Ureter (tissue), 1 donor: ENCODE results near the gene DPP3. TPM values are rescaled to one million over a fixed set of nuclear protein-coding genes. Genes with fewer than 3 reads are reported as not detected.
"Not testable (repeated sequence)": the region's sequence is repeated elsewhere in the genome, so short reads cannot be mapped to it uniquely, and the experiment has no call there.

ENCODE experiments used
- DNase-seq: peaks from one replicate; pipeline ENCODE4 v3.0.0-alpha.2; 2020; ENCODE audit warnings: low spot score
- total RNA-seq: library from RNA; stranded (reverse); gene quantifications from one replicate; pipeline ENCODE4 v1.2.4, GENCODE V29; 2023
- donor health status: DM: yes; HTN: yes; CAD: no.

Gene DPP3
- total RNA-seq, 1 donor from 2014 or later = 66.3 TPM

DNA sequence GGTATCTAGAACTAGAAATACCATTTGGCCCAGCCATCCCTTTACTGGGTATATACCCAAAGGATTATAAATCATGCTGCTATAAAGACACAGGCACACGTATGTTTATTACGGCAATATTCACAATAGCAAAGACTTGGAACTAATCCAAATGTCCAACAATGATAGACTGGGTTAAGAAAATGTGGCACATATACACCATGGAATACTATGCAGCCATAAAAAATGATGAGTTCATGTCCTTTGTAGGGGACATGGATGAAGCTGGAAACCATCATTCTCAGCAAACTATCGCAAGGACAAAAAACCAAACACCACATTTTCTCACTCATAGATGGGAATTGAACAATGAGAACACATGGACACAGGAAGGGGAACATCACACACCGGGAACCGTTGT is 16.1 kb upstream of the DPP3 start:
- DNase-seq = not testable (repeated sequence)

DNA sequence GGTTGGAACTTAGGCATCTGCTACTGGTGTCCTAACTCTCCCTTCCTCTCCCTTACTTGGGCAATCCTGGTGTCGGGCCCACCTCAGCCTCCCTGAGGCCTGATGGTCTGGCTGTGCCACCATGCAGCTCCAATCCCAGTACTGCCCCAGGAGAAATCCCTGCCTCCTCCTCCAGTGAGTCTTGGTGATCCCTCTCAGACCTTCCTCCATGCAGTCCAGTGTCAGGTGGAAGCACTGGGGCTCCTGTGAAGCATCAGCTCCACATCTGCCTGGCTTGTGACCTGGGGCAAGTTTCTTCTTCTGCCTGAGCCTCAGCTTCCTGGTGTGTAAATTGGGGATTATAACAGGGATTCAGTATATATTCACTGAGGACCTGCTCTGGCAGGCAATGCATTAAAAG is 15.3 kb upstream of the DPP3 start:
- DNase-seq = no peak

DNA sequence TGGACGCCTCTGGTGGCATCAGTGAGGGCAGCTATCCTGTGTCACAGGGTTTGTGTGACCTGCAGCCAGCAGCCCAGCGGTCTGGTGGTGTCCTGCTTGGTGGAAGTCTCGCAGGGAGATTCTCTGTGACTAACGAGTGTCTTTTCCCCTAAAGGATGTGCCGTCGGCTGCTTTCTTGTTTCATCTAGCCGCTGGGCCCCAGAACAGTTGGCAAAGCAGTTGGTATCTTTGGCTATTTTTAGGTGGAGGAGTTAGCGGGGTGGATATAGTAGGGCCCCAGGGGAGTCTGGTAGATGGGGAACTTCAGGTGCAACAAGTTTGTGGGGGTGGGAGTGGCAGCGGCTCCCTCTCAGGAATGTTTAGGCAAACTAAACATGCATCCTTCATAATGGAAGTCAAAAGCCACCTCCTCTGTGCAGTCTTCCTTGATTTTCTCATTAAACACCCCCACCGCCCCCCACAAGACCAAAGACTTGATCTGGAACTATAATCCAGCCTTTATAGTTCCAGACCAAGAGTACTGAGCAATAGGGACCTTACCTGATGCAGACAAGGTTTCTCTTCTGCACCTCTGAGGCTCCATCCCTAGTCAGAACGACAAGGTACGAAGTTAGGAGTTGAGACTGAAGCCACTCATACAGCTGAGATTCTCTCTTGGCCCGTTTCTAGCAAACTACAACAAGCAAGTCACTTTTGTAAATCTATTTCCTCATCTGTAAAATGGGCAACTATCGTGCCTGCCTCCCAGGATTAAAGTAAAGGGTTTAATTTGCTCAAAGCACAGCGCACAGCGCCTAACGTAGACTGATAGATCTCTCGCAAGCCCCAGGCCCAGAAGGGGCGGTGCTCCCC is 14.6 kb upstream of the DPP3 start:
- DNase-seq = no peak

DNA sequence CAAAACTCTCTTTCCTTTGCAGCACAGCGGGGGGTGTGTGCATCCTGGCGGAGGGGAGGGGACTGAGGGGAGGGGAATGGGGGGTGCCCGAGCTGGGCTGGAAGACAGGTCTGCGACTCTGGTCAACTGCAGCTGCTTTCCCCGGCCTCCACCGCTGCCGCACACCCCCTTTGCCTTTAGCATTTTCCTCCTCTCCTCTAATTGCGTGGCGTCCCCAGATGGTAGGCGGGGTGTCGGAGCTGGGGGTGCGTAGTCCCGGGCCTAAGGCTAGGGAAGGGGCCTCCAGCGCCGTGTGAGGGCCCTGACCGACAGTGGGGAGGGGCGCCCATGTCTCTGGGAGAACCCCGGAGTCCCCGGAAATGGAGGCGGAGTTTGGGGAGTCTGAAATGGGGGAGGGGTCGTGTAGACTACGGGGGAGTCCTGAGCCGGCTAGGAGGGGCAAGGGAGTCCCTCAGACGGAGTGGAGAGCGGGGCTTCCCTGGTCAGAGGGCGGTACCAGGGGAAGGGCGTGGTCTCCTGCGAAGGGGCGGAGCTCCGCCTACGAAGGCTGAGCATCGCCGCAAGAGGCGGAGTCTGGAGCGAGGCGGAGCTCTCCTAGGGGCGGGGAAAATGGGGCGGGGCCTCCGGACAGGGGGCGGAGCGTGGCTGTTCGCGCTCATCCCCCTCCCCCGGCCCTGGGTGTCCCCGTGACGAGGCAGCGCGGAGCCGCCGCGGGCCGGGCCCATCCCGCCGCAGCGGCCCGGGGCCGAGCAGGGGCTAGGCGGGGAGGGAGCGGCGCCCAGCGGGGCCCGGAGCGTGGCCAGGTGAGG is 13.8 kb upstream of the DPP3 start, which contains the start of gene PELI3:
Gene PELI3, plus strand, starts transcription at position 681 of the 809 bp plus-strand sequence. CDS start 1,224 bp downstream, outside the sequence.
- DNase-seq = peak; percentile 95

DNA sequence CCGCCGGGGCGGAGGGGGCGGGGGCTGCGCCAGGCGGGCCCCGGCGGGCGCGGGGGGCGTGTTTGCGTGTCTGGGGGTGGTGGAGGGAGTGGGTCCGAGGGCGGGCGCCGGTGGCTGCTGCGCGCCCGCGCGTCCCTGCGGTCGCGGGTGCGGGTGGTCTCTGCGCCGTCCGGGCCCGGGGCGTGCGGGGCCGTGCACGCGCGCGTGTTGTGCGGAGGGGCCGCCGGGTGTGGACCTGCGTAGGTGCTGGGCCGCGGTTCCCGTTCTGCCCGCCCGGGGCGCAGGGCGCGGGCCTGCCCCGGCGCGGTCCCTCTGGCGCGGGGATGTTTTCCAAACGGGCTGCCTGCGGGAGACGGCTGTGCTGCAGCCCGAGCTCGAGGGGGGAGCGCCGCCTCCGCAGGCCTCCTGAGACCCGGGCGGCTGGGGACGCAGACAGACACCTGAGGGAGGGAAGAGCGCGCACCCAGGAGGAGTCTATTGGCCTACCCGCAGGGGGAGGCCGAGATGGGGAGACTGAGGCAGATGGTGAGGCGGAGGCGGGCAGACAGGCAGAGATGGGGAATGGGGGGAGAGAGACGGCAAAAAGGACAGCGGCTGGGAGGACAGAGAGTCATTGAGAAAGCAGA is 13.1 kb upstream of the DPP3 start:
- DNase-seq = no peak

DNA sequence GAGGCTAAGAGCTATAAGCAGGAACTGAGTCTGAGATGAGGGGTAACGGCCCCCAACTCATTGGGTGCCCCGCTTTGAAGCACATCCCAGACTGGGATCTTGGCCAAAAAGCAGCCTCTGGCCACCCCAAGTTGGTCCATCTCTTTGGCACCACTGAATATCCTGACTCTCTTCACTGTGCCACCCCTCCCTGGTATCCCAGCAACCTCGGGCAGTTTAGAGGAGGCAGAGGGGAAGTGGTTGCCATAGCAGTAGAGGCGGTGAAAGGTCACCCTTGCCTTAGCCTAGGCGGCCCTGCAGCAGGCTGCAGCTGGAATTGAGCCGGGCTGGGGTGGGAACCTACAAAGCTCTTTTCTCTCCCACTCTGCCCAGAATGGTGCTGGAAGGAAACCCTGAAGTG is 12.5 kb upstream of the DPP3 start:
- DNase-seq = no peak

DNA sequence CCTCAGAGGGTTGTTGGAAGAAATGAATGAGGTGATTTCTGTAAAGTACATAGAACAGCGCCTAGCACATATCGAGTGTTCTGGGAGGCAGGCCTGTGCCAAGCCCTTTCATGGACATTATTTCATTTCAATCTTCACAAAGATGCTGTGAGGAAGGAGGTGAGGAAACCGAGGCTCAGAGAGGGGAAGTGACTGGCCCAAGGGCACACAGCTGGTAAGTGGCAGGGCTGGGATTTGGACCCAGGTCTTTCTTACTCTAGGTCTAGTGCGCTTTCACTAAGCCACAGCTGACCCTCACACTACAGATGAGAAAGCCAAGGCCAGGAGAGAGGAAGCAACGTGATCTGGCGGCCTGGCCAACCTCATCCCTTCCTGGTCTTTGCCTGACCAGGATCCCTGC is 11.5 kb upstream of the DPP3 start:
- no peak for DNase-seq

GRCh38 chr11:66469441-66469840 is 10.8 kb upstream of the DPP3 start:
- DNase-seq = no peak

DNA sequence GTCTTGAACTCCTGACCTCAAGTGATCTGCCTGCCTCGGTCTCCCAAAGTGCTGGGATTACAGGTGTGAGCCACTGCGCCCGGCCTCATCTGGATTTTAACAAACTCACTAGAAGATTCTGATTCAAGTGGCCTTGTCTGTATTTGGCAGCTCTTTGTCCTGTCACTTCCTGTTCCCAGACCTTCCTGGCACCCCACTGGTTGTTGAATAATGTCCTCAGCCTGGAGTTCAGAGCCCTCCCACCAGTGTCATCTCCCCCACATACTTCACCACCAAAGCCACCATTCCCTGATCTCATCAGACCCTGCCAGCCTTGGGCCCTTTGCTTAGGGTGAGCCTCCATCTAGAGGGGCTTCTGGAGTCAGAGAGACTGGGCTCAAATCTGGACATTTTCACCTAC is 10.2 kb upstream of the DPP3 start:
- no peak for DNase-seq

GRCh38 chr11:66471142-66471541 is 9.1 kb upstream of the DPP3 start:
- no peak for DNase-seq

GRCh38 chr11:66472054-66472453 is 8.2 kb upstream of the DPP3 start:
- DNase-seq = no peak

- DNase-seq = no peak
Measured at GRCh38 chr11:66473167-66473566, 7.1 kb upstream of the DPP3 start.

GRCh38 chr11:66473608-66474515 is 6.4 kb upstream of the DPP3 start:
- DNase-seq = no peak

DNA sequence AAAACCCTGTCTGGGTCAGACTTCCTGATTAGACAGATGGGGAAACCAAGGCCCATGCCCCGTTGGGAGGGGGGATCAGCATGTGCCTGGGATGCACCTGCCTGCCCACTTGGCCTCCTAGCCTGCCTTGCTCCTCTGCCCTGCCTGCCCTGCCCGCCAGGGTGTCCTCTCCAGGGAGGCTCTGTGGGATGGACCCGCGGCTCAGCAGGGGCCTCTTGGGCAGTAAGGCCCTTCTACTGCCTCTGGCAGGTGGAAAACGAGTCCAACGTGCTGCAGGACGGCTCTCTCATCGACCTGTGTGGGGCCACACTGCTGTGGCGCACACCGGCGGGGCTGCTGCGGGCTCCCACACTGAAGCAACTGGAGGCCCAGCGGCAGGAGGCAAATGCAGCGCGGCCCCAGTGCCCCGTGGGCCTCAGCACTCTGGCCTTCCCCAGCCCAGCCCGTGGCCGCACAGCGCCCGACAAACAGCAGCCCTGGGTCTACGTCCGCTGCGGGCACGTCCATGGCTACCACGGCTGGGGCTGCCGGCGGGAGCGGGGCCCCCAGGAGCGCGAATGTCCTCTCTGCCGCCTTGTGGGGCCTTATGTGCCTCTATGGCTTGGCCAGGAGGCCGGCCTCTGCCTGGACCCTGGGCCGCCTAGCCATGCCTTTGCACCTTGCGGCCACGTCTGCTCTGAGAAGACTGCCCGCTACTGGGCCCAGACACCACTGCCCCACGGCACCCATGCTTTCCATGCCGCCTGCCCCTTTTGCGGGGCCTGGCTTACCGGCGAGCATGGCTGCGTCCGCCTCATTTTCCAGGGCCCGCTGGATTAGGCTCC is 4.7 kb upstream of the DPP3 start:
- no peak for DNase-seq

DNA sequence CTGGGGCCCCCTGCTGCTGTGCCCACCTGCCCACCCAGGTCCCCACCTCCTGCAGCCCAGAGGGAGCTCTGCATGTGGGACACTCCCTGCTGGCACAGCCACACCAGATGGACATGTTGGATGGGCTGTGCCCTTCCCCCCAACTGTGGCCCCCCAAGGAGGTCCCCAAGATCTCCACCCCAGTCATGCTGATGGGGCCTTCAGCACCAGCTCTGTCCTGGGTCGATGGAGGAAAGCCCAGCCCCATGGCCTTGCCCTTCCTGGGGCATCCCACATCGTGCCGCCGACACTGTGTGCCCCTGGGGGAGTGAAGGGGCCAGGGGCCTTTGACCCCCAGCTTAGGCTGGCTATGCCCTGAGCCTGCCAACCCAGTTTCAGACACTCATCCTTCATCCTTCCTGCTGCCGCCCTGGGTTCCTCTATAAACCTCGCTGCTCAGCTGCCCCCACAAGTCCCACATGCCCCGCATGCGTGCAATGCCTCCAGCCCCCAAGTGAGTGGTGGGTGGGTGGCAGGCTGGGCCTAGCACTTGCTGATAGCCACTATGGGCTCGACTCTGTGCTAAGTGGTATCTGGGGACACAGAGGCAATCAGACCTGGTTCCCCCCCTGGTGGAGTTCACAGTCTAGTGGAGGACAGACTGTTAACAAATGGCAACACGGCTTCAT is 3.9 kb upstream of the DPP3 start:
- DNase-seq = no peak

DNA sequence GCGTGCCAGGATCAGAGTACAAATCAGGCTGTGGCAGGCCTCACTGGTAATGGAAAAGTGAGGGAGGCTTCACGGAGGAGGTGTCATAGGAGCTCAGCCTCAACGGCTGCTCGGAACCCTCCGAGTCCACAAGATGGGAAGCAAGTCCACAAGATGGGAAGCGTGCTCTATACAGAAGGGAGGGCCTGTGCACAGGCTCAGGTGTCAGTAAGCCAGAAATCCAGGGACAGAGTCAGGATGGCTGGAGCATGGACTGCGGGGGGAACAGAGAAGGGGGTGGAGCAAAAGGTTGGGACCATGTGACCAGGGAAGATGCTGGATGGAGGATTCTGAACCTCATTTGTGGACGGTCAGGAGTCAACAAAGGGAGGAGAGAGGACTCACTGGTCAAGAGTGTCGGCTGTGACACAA is 3.4 kb upstream of the DPP3 start:
- DNase-seq = no peak

GRCh38 chr11:66477263-66478201 is 2.7 kb upstream of the DPP3 start:
- DNase-seq = no peak

GRCh38 chr11:66478729-66479393 is 1.4 kb upstream of the DPP3 start:
- DNase-seq = no peak
